H1 (cell line): ENCODE measurements around the gene PKD1L1. TPM values are rescaled to one million over a fixed set of nuclear protein-coding genes. Genes with fewer than 3 reads are reported as not detected.
A peak's percentile ranks its signal among the peaks of the same experiment; 100 is the strongest.

Experiments
- CTCF ChIA-PET: fragments of 300-600 bp; sonication (Branson Sonifier 250); formaldehyde crosslinking; loops from one replicate; lab custom pipeline; 2021; ENCODE audit not compliant: partially characterized antibody; lab: Charles Lee
- POLR2A ChIA-PET: fragments of 300-600 bp; sonication (Branson Sonifier 250); formaldehyde crosslinking; loops from one replicate; lab custom pipeline; 2021; ENCODE audit warnings: inconsistent platforms; ENCODE audit not compliant: partially characterized antibody; lab: Charles Lee
- DNase-seq, 2 experiments: peaks; one replicate each; pipeline versions ENCODE4 v3.0.0 to v3.0.0-alpha.2; 2010 to 2022; ENCODE audit warnings: low spot score in 2 of 2, low read depth in 1 of 2, mixed read lengths in 1 of 2
- FAIRE-seq: peaks from 2 replicates; lab custom pipeline; 2011; peaks lifted over from hg19 to GRCh38; lab: Jason Lieb, UNC
- H2AFZ ChIP-seq: 2 replicates; pipeline ENCODE4 v1.8.1; 2012; ENCODE audit warnings: low read length, inconsistent platforms
- H2AK5ac ChIP-seq: 2 replicates; pipeline ENCODE4 v1.6.1; 2013; ENCODE audit warnings: low read depth, low read length
- H2BK120ac ChIP-seq: replicated peaks from 2 replicates; pipeline ENCODE3; 2013; ENCODE audit warnings: low read depth, low read length, inconsistent platforms
- H2BK12ac ChIP-seq: 2 replicates; pipeline ENCODE4 v1.6.1; 2013; ENCODE audit warnings: low read depth, low read length
- H2BK15ac ChIP-seq: 2 replicates; pipeline ENCODE4 v1.6.1; 2013; ENCODE audit warnings: low read length
- H2BK20ac ChIP-seq: 2 replicates; pipeline ENCODE4 v1.6.1; 2013; ENCODE audit warnings: low read length
- H2BK5ac ChIP-seq: 2 replicates; pipeline ENCODE4 v1.6.1; 2013; ENCODE audit warnings: low read depth, low read length
- H3K14ac ChIP-seq: 2 replicates; pipeline ENCODE4 v1.6.1; 2013; ENCODE audit warnings: inconsistent platforms; ENCODE audit not compliant: insufficient read length
- H3K18ac ChIP-seq: 2 replicates; pipeline ENCODE4 v1.6.1; 2013; ENCODE audit warnings: low read length; ENCODE audit errors: extremely low read depth
- H3K23ac ChIP-seq: 2 replicates; pipeline ENCODE4 v1.6.1; 2013; ENCODE audit warnings: inconsistent platforms; ENCODE audit not compliant: insufficient read length
- H3K23me2 ChIP-seq: 2 replicates; pipeline ENCODE4 v1.6.1; 2013; ENCODE audit warnings: low read depth, low read length
- H3K27ac ChIP-seq: 2 replicates; pipeline ENCODE4 v1.6.1; 2011; ENCODE audit warnings: low read depth, low read length, inconsistent platforms
- H3K27me3 ChIP-seq, 4 experiments: replicated peaks in 1 of 4; 1 replicate in 1 of 4; 2 replicates in 3 of 4; pipeline versions ENCODE4 v1.6.1 to v1.8.1; 2011 to 2013; ENCODE audit warnings: low read length in 3 of 4, mild to moderate bottlenecking in 3 of 4, inconsistent platforms in 2 of 4, mixed read lengths in 2 of 4, moderate library complexity in 1 of 4; ENCODE audit not compliant: control insufficient read depth in 3 of 4, insufficient read depth in 3 of 4; ENCODE audit errors: extremely low read depth in 1 of 4
- H3K36me3 ChIP-seq, 4 experiments: 2 replicates each; pipeline versions ENCODE4 v1.6.1 to v1.8.1; 2011 to 2013; ENCODE audit warnings: mild to moderate bottlenecking in 4 of 4, low read length in 3 of 4, moderate library complexity in 2 of 4, control low read depth in 1 of 4, inconsistent platforms in 1 of 4; ENCODE audit not compliant: insufficient read depth in 4 of 4, control insufficient read depth in 2 of 4
- H3K4ac ChIP-seq: replicated peaks from 2 replicates; pipeline ENCODE3; 2013; ENCODE audit warnings: low read length, low read depth, mixed read lengths, inconsistent platforms; ENCODE audit not compliant: insufficient read length
- H3K4me1 ChIP-seq, 4 experiments: replicated peaks in 1 of 4; 1 replicate in 1 of 4; 2 replicates in 3 of 4; pipeline versions ENCODE4 v1.6.1 to v1.8.1; 2011 to 2013; ENCODE audit warnings: low read length in 3 of 4, inconsistent platforms in 2 of 4, mixed read lengths in 1 of 4; ENCODE audit not compliant: insufficient read depth in 4 of 4, control insufficient read depth in 3 of 4
- H3K4me2 ChIP-seq, 2 experiments: 2 replicates each; pipeline versions ENCODE4 v1.6.1 to v1.8.1; 2011 to 2013; ENCODE audit warnings: low read depth in 2 of 2, low read length in 2 of 2, control low read depth in 1 of 2, inconsistent platforms in 1 of 2, mild to moderate bottlenecking in 1 of 2; ENCODE audit not compliant: insufficient read depth in 1 of 2
- H3K4me3 ChIP-seq, 4 experiments: fragments of 200-600, 300-600 bp in 1 of 4; sonication (generic), shearing (Covaris generic), sonication (Bioruptor Twin) in 1 of 4; 2 replicates each; pipeline versions ENCODE4 v1.5.1 to v1.8.1; 2011 to 2016; ENCODE audit warnings: low read length in 4 of 4, low read depth in 3 of 4, control low read depth in 2 of 4, inconsistent platforms in 2 of 4, mild to moderate bottlenecking in 2 of 4, mixed read lengths in 1 of 4, moderate library complexity in 1 of 4; ENCODE audit not compliant: insufficient read depth in 2 of 4; ENCODE audit errors: extremely low read depth in 1 of 4
- H3K56ac ChIP-seq: replicated peaks from 2 replicates; pipeline ENCODE3; 2013; ENCODE audit warnings: low read depth, mild to moderate bottlenecking, mixed read lengths, low read length, inconsistent platforms; ENCODE audit not compliant: insufficient read length
- H3K79me1 ChIP-seq: 2 replicates; pipeline ENCODE4 v1.6.1; 2013; ENCODE audit warnings: low read depth, low read length, control low read depth
- H3K79me2 ChIP-seq, 2 experiments: 2 replicates each; pipeline versions ENCODE4 v1.6.1 to v1.8.1; 2012 to 2013; ENCODE audit warnings: low read length in 2 of 2, mild to moderate bottlenecking in 2 of 2, inconsistent platforms in 1 of 2; ENCODE audit not compliant: insufficient read depth in 2 of 2, control insufficient read depth in 1 of 2
- H3K9ac ChIP-seq, 4 experiments: replicated peaks in 1 of 4; 1 replicate in 1 of 4; 2 replicates in 3 of 4; pipeline versions ENCODE4 v1.6.1 to v1.8.1; 2011 to 2013; ENCODE audit warnings: low read depth in 3 of 4, low read length in 3 of 4, control low read depth in 2 of 4, mild to moderate bottlenecking in 2 of 4, moderate library complexity in 2 of 4, inconsistent platforms in 1 of 4; ENCODE audit errors: extremely low read depth in 1 of 4
- H3K9me3 ChIP-seq, 2 experiments: 2 replicates each; pipeline versions ENCODE4 v1.6.1 to v1.8.1; 2012 to 2013; ENCODE audit warnings: mild to moderate bottlenecking in 2 of 2, moderate library complexity in 2 of 2, control low read depth in 1 of 2, inconsistent platforms in 1 of 2, low read depth in 1 of 2, low read length in 1 of 2, mixed read lengths in 1 of 2; ENCODE audit not compliant: insufficient read depth in 2 of 2
- H4K20me1 ChIP-seq, 2 experiments: replicated peaks in 1 of 2; 2 replicates each; pipeline versions ENCODE3 to v1.8.1; 2011 to 2013; ENCODE audit warnings: inconsistent platforms in 2 of 2, low read length in 2 of 2, mild to moderate bottlenecking in 1 of 2; ENCODE audit not compliant: insufficient read depth in 2 of 2, control insufficient read depth in 1 of 2
- H4K5ac ChIP-seq: 2 replicates; pipeline ENCODE4 v1.6.1; 2013; ENCODE audit warnings: low read length, low read depth, mixed read lengths, inconsistent platforms; ENCODE audit not compliant: insufficient read length
- H4K8ac ChIP-seq: 2 replicates; pipeline ENCODE4 v1.8.0; 2013; ENCODE audit warnings: mild to moderate bottlenecking, moderate library complexity, low read length, inconsistent platforms; ENCODE audit not compliant: insufficient read depth; ENCODE audit errors: extremely low read depth
- H4K91ac ChIP-seq: replicated peaks from 2 replicates; pipeline ENCODE3; 2013; ENCODE audit warnings: low read length, mixed read lengths, inconsistent platforms; ENCODE audit not compliant: insufficient read length
- RNF2 ChIP-seq: fragments of 200-900, 300-1000 bp; sonication (generic); IDR thresholded peaks from 2 replicates; pipeline ENCODE4 v1.7.1; 2016; ENCODE audit warnings: borderline replicate concordance, low read depth, mild to moderate bottlenecking, antibody characterized with exemption, low read length; ENCODE audit not compliant: poor library complexity, severe bottlenecking; ENCODE audit errors: missing control alignments
- WGBS, 2 experiments: shearing (Covaris generic) in 1 of 2; methylation state at CpG; one replicate each; pipeline versions ENCODE4 v1.1.6 to v1.1.7; 2013 to 2015; ENCODE audit warnings: low lambda C conversion rate in 2 of 2, mixed read lengths in 2 of 2, inconsistent platforms in 1 of 2, low coverage in 1 of 2, missing lambda C conversion rate in 1 of 2; ENCODE audit not compliant: insufficient replicate concordance in 2 of 2, insufficient coverage in 1 of 2, insufficient read length in 1 of 2; ENCODE audit errors: extremely low coverage in 1 of 2, missing lambda C conversion rate in 1 of 2; 5-methylcytosine and 5-hydroxymethylcytosine counted together
- polyA plus RNA-seq, 7 experiments: library from polyadenylated mRNA; depleted of rRNA in 3 of 7; stranded (reverse) in 5 of 7; unstranded in 2 of 7; fragments of >200 nt in 5 of 7; fragments of 200-250 nt in 2 of 7; gene quantifications; 1 replicate in 5 of 7; 2 replicates in 1 of 7; 4 replicates in 1 of 7; pipeline versions ENCODE4 v1.2.1 to v1.2.3, GENCODE V29; 2011 to 2013; ENCODE audit warnings: missing spikeins in 2 of 7, mixed read lengths in 2 of 7
- total RNA-seq: library from RNA; stranded (reverse); fragmentation: NEBNext Ultra II Directional; extraction: Animal tissue kit (Norgen Biotek cat#: 25700); gene quantifications from 2 replicates; pipeline ENCODE4 v1.2.1, GENCODE V29; 2021
- TF ChIP-seq, protein P1 (sequence below), 3 experiments: IDR thresholded peaks; 1 replicate in 2 of 3; 2 replicates in 1 of 3; pipeline versions ENCODE4 v1.5.1 to v1.6.1; 2011; ENCODE audit warnings: low read length in 3 of 3, mild to moderate bottlenecking in 3 of 3, inconsistent platforms in 2 of 3, low read depth in 1 of 3, moderate library complexity in 1 of 3; ENCODE audit not compliant: insufficient read depth in 1 of 3; ENCODE audit errors: control extremely low read depth in 1 of 3

Gene PKD1L1
- total and polyA plus RNA-seq, 2 of the 8 experiments (the other 6 are each of a cell fraction or from before 2014, with no cell fraction given), result 0.22 to 0.35 TPM

DNA sequence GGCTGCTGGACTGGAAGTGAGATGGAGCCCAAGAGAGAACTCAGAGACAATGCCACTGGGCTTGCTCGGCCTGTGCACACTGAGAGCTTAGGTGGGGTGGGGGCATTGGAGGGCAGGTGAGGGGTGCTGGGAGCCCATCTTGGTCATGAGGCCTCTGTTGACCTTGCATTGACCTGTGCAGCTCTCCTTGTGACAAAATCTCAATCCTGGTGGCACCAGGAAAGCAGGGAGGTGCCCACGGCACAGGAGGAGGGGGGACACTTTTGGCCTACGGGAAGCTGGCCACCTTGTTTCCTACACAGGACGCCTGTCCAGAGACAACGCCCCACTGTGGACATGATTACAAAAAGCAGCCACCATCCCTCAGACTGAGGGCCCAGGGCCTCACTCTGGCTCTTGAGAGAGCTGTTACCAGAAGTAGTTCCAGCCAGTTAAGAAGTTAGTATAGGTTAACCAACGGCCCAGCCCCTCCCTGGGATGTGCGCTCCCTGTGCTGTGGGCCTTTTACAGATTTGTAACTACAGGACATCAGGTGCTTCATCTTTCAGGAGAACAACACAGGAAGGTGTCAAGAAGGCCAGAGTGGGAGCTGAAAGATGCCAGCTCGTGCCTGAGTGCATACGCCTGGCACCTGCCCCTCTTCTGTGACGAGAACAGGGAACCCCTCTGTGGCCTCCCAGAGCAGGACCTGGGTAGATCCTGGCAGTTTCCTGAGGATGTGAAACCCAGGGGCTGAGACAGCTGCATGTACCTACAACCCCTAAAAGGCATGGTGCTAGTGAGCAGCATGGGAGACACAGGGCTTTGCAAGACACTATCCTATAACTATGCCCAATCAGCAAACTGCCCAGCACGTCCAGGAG lies 10.3 kb downstream of the PKD1L1 start:
- no peak overlapping the region for H4K8ac ChIP-seq
- H4K5ac ChIP-seq, result no peak overlapping the region
- H3K4ac ChIP-seq, result peak overlapping the region; percentile 22
- peaks cover 0 to 9% (median 5%) of the 10 kb centered on the region in 4 experiments; a peak in 6 of 7 replicates for H3K4me1 ChIP-seq
- no peak overlapping the region for H2BK120ac ChIP-seq
- H3K23ac ChIP-seq, result no peak overlapping the region
- no peaks in the 10 kb centered on the region for H3K27me3 ChIP-seq
- FAIRE-seq, result no peak
- H3K56ac ChIP-seq, result no peak overlapping the region
- H3K23me2 ChIP-seq, result no peaks in the 10 kb centered on the region
- H3K27ac ChIP-seq, result no peak overlapping the region
- no peak overlapping the region for H3K9ac ChIP-seq
- no peak for DNase-seq
- 83% methylated on average over 11 of the region's 11 CpGs; no CpG with 5 or more reads in 1 of the 2 experiments for WGBS, 2 experiments
- no peak overlapping the region for H2BK20ac ChIP-seq
- H2BK12ac ChIP-seq, result 0 out of 2 replicates have a peak overlapping the region, but pooled peaks have one; percentile 13
- H4K20me1 ChIP-seq, result no peaks in the 10 kb centered on the region
- no peaks in the 10 kb centered on the region for H3K79me2 ChIP-seq
- no peak overlapping the region for H2AK5ac ChIP-seq
- no peak overlapping the region for H2BK15ac ChIP-seq
- H3K14ac ChIP-seq, result no peak overlapping the region
- no peak overlapping the region for H3K4me3 ChIP-seq
- no peak overlapping the region for H3K4me2 ChIP-seq
- no peak for TF ChIP-seq RNF2
- TF ChIP-seq, protein P1, sequence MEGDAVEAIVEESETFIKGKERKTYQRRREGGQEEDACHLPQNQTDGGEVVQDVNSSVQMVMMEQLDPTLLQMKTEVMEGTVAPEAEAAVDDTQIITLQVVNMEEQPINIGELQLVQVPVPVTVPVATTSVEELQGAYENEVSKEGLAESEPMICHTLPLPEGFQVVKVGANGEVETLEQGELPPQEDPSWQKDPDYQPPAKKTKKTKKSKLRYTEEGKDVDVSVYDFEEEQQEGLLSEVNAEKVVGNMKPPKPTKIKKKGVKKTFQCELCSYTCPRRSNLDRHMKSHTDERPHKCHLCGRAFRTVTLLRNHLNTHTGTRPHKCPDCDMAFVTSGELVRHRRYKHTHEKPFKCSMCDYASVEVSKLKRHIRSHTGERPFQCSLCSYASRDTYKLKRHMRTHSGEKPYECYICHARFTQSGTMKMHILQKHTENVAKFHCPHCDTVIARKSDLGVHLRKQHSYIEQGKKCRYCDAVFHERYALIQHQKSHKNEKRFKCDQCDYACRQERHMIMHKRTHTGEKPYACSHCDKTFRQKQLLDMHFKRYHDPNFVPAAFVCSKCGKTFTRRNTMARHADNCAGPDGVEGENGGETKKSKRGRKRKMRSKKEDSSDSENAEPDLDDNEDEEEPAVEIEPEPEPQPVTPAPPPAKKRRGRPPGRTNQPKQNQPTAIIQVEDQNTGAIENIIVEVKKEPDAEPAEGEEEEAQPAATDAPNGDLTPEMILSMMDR (IDR thresholded peaks at IDR 0.05; ENCODE audit: control extremely low read depth in 1 of 3, insufficient read depth in 1 of 3, low read depth in 1 of 3, low read length in 3 of 3), result peak in 1 of 3 experiments; percentile 9; a peak in 1 of 4 replicates
- TF ChIP-seq, all 59 proteins: peak for 1
- Histone ChIP-seq H3K9me3 (no peaks in the 10 kb centered on the region), H4K91ac (no peak overlapping the region), H2AFZ (no peak overlapping the region), H3K79me1 (no peaks in the 10 kb centered on the region), H3K18ac (no peak overlapping the region), H3K36me3 (no peaks in the 10 kb centered on the region), H2BK5ac (0 out of 2 replicates have a peak overlapping the region, but pooled peaks have one; percentile 29)
- ChIA-PET CTCF (interaction anchor here (0.7 to 5.4 kb wide), 29 partner anchors 9 to 671 kb away, joined by 3 to 34 read pairs (median 4); partner anchors contain the start of gene PKD1L1), POLR2A (no interaction called here)
